Measurements from ENCODE around the gene RAB3IL1. TPM values are rescaled to one million over a fixed set of nuclear protein-coding genes. Genes with fewer than 3 reads are reported as not detected.
"Not testable (repeated sequence)": the region's sequence is repeated elsewhere in the genome, so short reads cannot be mapped to it uniquely, and the experiment has no call there.

Gene RAB3IL1
- 2.3 and 7.4 TPM in 2 replicates for total RNA-seq (2014; rRNA removed; shearing (Covaris generic))

- DNase-seq (ENCODE audit: low spot score), result no peak
These were observed at the start of gene RAB3IL1 for GRCh38 chr11:61917334-61918109. TSS of gene RAB3IL1 (minus strand) at chr11:61917566. CDS start at chr11:61917367, 199 bp downstream.

DNA sequence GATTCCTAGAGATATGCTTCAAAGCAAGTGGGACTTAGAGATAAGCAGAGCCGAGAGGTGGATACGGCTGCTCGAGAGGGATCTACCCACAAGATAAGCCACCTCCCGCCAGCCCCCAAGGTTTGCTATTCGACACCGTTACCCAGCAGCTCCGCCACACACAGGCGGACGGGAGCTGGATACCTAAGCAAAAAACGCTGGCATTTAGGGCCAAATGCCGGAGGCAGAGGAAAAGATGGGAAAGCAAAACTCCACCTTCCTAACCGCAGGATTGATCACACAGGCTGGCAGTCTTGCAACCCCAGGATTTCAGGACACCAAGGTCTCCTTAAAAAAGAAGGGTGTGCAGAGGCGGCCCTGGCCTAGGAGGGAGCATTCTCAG lies 49.4 kb upstream of the RAB3IL1 start:
- DNase-seq (ENCODE audit: low spot score), result peak; percentile 8

DNA sequence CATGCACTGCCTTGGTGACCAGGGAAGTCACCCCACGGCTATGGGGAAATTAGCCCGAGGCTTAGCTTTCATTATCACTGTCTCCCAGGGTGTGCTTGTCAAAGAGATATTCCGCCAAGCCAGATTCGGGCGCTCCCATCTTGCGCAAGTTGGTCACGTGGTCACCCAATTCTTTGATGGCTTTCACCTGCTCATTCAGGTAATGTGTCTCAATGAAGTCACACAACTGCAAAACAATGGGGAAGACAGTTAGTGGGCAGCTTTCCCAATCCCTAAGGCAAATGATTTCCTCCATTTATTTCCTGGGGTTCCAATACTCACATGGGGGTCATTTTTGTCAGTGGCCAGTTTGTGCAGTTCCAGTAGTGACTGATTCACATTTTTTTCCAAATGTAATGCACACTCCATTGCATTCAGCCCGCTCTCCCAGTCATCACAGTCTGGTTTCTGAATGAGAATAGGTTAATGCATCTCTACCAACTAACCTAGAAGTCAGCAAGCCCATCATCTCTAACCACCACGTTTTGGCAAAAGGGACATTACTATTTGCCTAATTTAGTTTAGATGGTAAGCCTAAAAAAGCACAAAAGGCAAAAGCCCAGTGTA lies 47.4 kb upstream of the RAB3IL1 start:
- not testable (repeated sequence) for DNase-seq (ENCODE audit: low spot score)

- no peak for DNase-seq (ENCODE audit: low spot score)
These were observed 46.8 kb upstream of the RAB3IL1 start for GRCh38 chr11:61964058-61964665.

GRCh38 chr11:61963282-61964057 lies 46.1 kb upstream of the RAB3IL1 start:
- no peak for DNase-seq (ENCODE audit: low spot score)

GRCh38 chr11:61963016-61963281 lies 45.6 kb upstream of the RAB3IL1 start:
- DNase-seq (ENCODE audit: low spot score), result peak; percentile 44

DNA sequence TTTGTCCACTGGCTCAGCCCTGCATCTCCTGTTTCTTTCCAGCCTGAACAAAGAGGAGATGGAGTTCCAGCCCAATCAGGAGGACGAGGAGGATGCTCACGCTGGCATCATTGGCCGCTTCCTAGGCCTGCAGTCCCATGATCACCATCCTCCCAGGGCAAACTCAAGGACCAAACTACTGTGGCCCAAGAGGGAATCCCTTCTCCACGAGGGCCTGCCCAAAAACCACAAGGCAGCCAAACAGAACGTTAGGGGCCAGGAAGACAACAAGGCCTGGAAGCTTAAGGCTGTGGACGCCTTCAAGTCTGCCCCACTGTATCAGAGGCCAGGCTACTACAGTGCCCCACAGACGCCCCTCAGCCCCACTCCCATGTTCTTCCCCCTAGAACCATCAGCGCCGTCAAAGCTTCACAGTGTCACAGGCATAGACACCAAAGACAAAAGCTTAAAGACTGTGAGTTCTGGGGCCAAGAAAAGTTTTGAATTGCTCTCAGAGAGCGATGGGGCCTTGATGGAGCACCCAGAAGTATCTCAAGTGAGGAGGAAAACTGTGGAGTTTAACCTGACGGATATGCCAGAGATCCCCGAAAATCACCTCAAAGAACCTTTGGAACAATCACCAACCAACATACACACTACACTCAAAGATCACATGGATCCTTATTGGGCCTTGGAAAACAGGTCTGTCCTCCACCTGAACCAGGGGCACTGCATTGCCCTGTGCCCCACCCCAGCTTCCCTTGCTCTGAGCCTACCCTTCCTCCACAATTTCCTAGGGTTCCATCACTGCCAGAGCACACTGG lies 45.0 kb upstream of the RAB3IL1 start:
- DNase-seq (ENCODE audit: low spot score), result no peak

GRCh38 chr11:61961570-61962212 lies 44.3 kb upstream of the RAB3IL1 start:
- DNase-seq (ENCODE audit: low spot score), result peak; percentile 78

GRCh38 chr11:61960532-61960931 lies 43.2 kb upstream of the RAB3IL1 start:
- DNase-seq (ENCODE audit: low spot score), result no peak

DNA sequence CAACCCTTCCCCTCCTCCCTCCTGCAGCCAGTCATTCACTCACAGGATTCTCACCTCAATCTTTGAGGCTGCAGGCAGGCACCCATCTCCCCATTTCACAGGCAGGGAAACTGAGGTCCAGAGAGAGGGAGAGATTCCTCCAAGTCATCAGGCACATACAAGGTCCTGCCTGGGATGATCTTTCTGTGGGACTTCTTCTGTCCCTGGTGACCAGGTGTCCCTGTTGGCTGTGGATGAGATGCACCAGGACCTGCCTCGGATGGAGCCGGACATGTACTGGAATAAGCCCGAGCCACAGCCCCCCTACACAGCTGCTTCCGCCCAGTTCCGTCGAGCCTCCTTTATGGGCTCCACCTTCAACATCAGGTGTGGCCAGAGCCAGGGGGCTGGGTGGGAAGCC lies 42.3 kb upstream of the RAB3IL1 start:
- no peak for DNase-seq (ENCODE audit: low spot score)

GRCh38 chr11:61959114-61959513 lies 41.7 kb upstream of the RAB3IL1 start:
- no peak for DNase-seq (ENCODE audit: low spot score)

GRCh38 chr11:61958590-61958989 lies 41.2 kb upstream of the RAB3IL1 start:
- DNase-seq (ENCODE audit: low spot score), result no peak

GRCh38 chr11:61957021-61957770 lies 39.8 kb upstream of the RAB3IL1 start:
- DNase-seq (ENCODE audit: low spot score), result no peak

DNA sequence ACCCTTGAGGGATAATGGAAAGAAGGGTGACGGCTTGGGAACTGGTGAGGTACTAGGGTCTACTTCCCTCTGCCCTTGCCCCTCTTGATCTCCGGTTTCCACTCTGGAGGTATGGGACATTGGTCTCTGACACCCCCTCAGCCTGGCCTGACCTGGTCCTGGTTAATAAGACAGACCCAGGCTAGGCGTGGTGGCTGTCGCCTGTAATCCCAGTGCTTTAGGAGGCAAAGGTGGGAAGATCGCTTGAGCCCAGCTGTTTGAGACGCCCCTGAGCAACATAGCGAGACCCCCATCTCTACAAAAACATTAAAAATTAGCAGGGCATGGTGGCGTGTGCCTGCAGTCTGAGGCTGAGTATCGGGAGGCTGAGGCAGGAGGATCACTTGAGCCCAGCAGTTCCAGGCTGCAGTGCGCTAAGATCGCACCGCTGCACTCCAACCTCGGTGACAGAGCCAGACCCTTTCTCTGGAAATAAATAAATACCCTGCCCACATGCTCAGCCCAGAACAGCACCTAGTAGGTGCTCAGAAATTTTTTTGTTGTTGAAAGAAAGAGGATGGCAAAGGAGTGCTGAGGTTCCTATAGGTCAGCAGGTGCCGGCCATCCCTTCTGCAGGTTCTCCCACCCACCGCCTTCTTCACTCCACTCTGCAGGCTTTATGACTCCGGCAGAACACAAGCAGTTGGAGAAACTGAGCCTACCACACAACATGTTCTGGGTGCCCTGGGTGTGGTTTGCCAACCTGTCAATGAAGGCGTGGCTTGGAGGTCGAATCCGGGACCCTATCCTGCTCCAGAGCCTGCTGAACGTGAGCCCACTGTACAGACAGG lies 39.0 kb upstream of the RAB3IL1 start:
- DNase-seq (ENCODE audit: low spot score), result no peak

GRCh38 chr11:61955422-61956135 lies 38.2 kb upstream of the RAB3IL1 start:
- no peak for DNase-seq (ENCODE audit: low spot score)

DNA sequence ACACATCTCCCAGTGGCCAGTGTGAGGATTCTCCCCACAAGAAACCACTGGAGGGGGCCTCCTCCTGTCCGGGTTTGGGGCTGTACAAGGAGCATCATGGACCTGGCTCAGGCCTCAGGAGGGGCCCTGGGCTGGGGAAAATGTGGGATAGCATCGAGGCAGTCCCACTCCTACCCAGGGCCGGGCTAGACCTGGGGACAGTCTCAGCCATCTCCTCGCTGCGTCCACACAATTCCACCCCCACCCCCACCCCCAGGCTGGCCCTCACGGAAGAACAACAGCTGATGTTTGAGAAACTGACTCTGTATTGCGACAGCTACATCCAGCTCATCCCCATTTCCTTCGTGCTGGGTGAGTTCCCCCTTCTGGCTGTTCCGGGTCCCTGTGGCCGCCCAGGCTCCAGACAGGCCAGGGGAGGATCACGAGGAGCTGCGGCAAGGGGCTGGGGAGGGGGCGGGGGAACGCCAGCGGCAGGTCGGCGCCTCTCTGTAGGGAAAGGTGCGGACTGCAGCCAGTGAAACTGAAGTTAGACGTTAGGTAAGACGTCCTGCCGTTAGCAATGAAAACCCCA lies 37.6 kb upstream of the RAB3IL1 start:
- peak; percentile 69 for DNase-seq (ENCODE audit: low spot score)

GRCh38 chr11:61954106-61954850 lies 36.9 kb upstream of the RAB3IL1 start:
- no peak for DNase-seq (ENCODE audit: low spot score)

DNA sequence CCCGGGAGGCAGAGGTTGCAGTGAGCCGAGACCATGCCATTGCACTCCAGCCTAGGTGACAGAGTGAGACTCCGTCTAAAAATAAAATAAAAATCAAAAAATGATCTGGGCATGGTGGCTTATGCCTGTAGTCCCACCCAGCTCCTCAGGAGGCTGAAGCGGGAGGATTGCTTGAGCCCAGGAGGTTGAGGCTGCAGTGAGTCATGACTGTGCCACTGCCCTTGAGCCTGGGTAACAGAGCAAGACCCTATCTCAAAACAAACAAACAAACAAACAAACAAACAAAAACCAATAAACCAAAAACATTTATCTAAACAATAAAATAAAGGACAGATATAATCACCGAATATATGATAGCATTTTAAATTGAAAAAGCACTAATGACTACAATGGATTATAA lies 36.3 kb upstream of the RAB3IL1 start:
- not testable (repeated sequence) for DNase-seq (ENCODE audit: low spot score)
